Ovary (tissue), 9 donors: ENCODE measurements around the gene PTPRN2. TPM values are rescaled to one million over a fixed set of nuclear protein-coding genes. Genes with fewer than 3 reads are reported as not detected.
"Not testable (repeated sequence)": the region's sequence is repeated elsewhere in the genome, so short reads cannot be mapped to it uniquely, and the experiment has no call there.

Experiments
- DNase-seq, 5 donors: peaks; one replicate each; pipeline ENCODE4 v3.0.0-alpha.2; 2019 to 2020
- H3K27ac ChIP-seq, 2 donors: fragments of 200-600 bp; one replicate each; pipeline versions ENCODE4 v1.5.1 to v1.8.0; 2019 to 2022
- H3K27me3 ChIP-seq: fragments of 200-600 bp; one replicate; pipeline ENCODE4 v1.8.0; 2022
- H3K36me3 ChIP-seq: fragments of 200-600 bp; sonication (generic); one replicate; pipeline ENCODE4 v1.5.1; 2019
- H3K4me1 ChIP-seq: one replicate; pipeline ENCODE4 v1.8.1; 2013; ENCODE audit warnings: mild to moderate bottlenecking, moderate library complexity; ENCODE audit not compliant: insufficient read depth
- H3K4me3 ChIP-seq: fragments of 200-600 bp; sonication (generic); one replicate; pipeline ENCODE4 v1.5.1; 2017
- H3K9me3 ChIP-seq, 2 donors: fragments of 200-600 bp in 1 of 2; sonication (generic) in 1 of 2; one replicate each; pipeline versions ENCODE4 v1.5.1 to v1.8.1; 2013 to 2019; ENCODE audit warnings: mild to moderate bottlenecking in 1 of 2, moderate library complexity in 1 of 2
- CTCF ChIP-seq, 3 donors: fragments of 450-650 bp in 2 of 3; fragments of 200-600 bp in 1 of 3; IDR thresholded peaks; one replicate each; pipeline versions ENCODE4 v1.5.1 to v1.8.0; 2016 to 2022; ENCODE audit warnings: antibody characterized with exemption in 3 of 3, mild to moderate bottlenecking in 1 of 3
- EP300 ChIP-seq: sonication (generic); formaldehyde crosslinking; IDR thresholded peaks from one replicate; pipeline ENCODE4 v1.6.1; 2017; ENCODE audit warnings: antibody characterized with exemption
- POLR2A ChIP-seq: fragments of 450-650 bp; IDR thresholded peaks from one replicate; pipeline ENCODE4 v1.6.1; 2017; ENCODE audit warnings: antibody characterized with exemption, mild to moderate bottlenecking, moderate library complexity
- WGBS, 3 donors: extraction: QIAGEN DNeasy Blood & Tissue Kit in 1 of 3; methylation state at CpG; one replicate each; pipeline versions ENCODE4 v1.1.5 to v1.1.7; 2013 to 2017; 5-methylcytosine and 5-hydroxymethylcytosine counted together
- intact Hi-C, 4 donors: fragments of 100-400 bp; cut with DNase I; formaldehyde crosslinking; loops; one replicate each; pipeline versions ENCODE4 v1.11.0 to v1.15.1; 2022 to 2023
- polyA plus RNA-seq, 2 donors: library from polyadenylated mRNA; stranded (reverse); fragments of 200-250 nt in 1 of 2; fragments of 350-450 nt in 1 of 2; fragmentation: Illumina TruSeq in 1 of 2; extraction: RNeasy Lipid Tissue Mini Kit (QIAGEN cat#74804) in 1 of 2; gene quantifications; one replicate each; pipeline ENCODE4 v1.2.3, GENCODE V29; 2013 to 2014
- total RNA-seq, 7 donors: library from RNA; depleted of rRNA in 2 of 7; stranded (reverse); fragments of >200 nt in 2 of 7; fragmentation: NEBNext Ultra II Directional in 3 of 7; extraction: Animal tissue kit (Norgen Biotek cat#: 25700) in 3 of 7; gene quantifications; one replicate each; pipeline versions ENCODE4 v1.1.0 to v1.2.4, GENCODE V29; 2016 to 2023
- donor health status: DM: no; HTN: no; CAD: no; lungs with moderate emphysema.
- donor health status: DM: no; HTN: no; CAD: no.
- donor health status: Bipolar disorder and iron deficiency.
- donor health status: DM: yes; HTN: yes; CAD: no.
- donor health status: DM: no; HTN: no; CAD: no.
- donor health status: DM: yes; HTN: yes; CAD: no.

PTPRN2 gene
- total and polyA plus RNA-seq, 9 donors: 3.5 to 11.1 (median 5.9) TPM

- H3K27ac ChIP-seq: no peak overlapping the region
- no peaks in the 10 kb centered on the region for H3K9me3 ChIP-seq
- H3K4me1 ChIP-seq: peaks cover 4% of the 10 kb centered on the region
- no peak overlapping the region for H3K4me3 ChIP-seq
- intact Hi-C loops: no loop called here
- no peak for TF ChIP-seq POLR2A
- TF ChIP-seq EP300: no peak
- no peak for TF ChIP-seq CTCF (IDR thresholded peaks at IDR 0.05)
- H3K36me3 ChIP-seq: no peaks in the 10 kb centered on the region
- no peaks in the 10 kb centered on the region for H3K27me3 ChIP-seq
- DNase-seq: peak in 1 of 5 donors; percentile 12
- 88 to 94% (median 91%) methylated on average over 10 to 12 of the region's 12 CpGs for WGBS, 3 donors
Measured at GRCh38 chr7:157667261-157667660, 920.4 kb downstream of the PTPRN2 start.

- Histone ChIP-seq H3K27me3 (no peaks in the 10 kb centered on the region), H3K36me3 (no peaks in the 10 kb centered on the region), H3K27ac (no peak overlapping the region), H3K4me3 (no peak overlapping the region), H3K4me1 (peaks cover 4% of the 10 kb centered on the region), H3K9me3 (no peaks in the 10 kb centered on the region)
- DNase-seq: no peak
- TF ChIP-seq POLR2A: no peak
- no peak for TF ChIP-seq CTCF (IDR thresholded peaks at IDR 0.05)
- TF ChIP-seq EP300: no peak
- 81 to 85% (median 85%) methylated on average over 10 to 11 of the region's 11 CpGs for WGBS, 3 donors
- intact Hi-C loops: no loop called here
Measured at GRCh38 chr7:157666530-157667040, 921.0 kb downstream of the PTPRN2 start.

- H3K36me3 ChIP-seq, H3K4me3 ChIP-seq, H3K27me3 ChIP-seq, intact Hi-C loops, DNase-seq, H3K9me3 ChIP-seq, H3K27ac ChIP-seq, H3K4me1 ChIP-seq: not testable (repeated sequence)
- 95 to 97% (median 96%) methylated on average over 2 of the region's 2 CpGs for WGBS, 3 donors
Measured at GRCh38 chr7:157665634-157665988, 922.0 kb downstream of the PTPRN2 start.

- WGBS, 3 donors: 71 to 83% (median 72%) methylated on average over 21 of the region's 21 CpGs
- no peak for DNase-seq
- H3K9me3 ChIP-seq: no peaks in the 10 kb centered on the region
- H3K36me3 ChIP-seq: no peaks in the 10 kb centered on the region
- H3K4me1 ChIP-seq: peaks cover 4% of the 10 kb centered on the region
- TF ChIP-seq POLR2A (no peak), CTCF (IDR thresholded peaks at IDR 0.05) (no peak), EP300 (no peak)
- no peak overlapping the region for H3K27ac ChIP-seq
- H3K4me3 ChIP-seq: no peak overlapping the region
- intact Hi-C loops: no loop called here
- H3K27me3 ChIP-seq: no peaks in the 10 kb centered on the region
Measured at GRCh38 chr7:157664871-157665633, 922.6 kb downstream of the PTPRN2 start.

- no peak for TF ChIP-seq EP300
- no peak for TF ChIP-seq POLR2A
- no peak for TF ChIP-seq CTCF (IDR thresholded peaks at IDR 0.05)
- Histone ChIP-seq H3K4me1 (peaks cover 4% of the 10 kb centered on the region), H3K9me3 (no peaks in the 10 kb centered on the region), H3K4me3 (no peak overlapping the region), H3K36me3 (no peaks in the 10 kb centered on the region), H3K27me3 (no peaks in the 10 kb centered on the region), H3K27ac (no peak overlapping the region)
- no peak for DNase-seq
- 81 to 94% (median 82%) methylated on average over 14 of the region's 14 CpGs for WGBS, 3 donors
- intact Hi-C loops: no loop called here
Measured at GRCh38 chr7:157664034-157664433, 923.6 kb downstream of the PTPRN2 start.
